Glomerular visceral epithelial cell (primary cell): ENCODE data around the gene CSF3R.

Source experiments
- DNase-seq: peaks from one replicate; pipeline ENCODE4 v3.0.0-alpha.2; 2016; ENCODE audit errors: extremely low spot score

Gene CSF3R

GRCh38 chr1:36482724-36483388 lies at the start of gene CSF3R:
CSF3R (minus strand) TSS chr1:36482913; CDS start chr1:36479496, 3,417 bp downstream.
- DNase-seq = no peak

DNA sequence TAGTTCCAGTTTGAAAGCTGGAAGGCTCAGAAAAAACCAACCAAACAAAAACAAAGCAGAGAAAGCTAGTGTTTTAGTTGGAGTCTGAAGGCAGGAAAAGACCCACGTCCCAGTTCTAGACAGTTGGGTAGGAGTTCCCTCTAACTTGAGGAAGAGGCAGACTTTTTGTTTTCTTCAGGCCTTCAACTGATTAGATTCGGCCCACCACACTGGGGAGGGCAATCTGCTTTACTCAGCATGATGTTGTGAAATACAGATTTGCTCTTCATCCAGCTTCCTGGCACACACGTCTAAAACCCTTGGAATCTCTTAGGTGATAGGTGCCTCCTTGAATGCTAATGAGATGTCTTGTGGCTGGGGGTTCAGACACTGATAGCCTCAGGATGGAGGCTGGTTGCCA lies 49.1 kb upstream of the CSF3R start:
- DNase-seq = no peak

GRCh38 chr1:36530791-36531190 lies 48.1 kb upstream of the CSF3R start:
- DNase-seq = no peak

DNA sequence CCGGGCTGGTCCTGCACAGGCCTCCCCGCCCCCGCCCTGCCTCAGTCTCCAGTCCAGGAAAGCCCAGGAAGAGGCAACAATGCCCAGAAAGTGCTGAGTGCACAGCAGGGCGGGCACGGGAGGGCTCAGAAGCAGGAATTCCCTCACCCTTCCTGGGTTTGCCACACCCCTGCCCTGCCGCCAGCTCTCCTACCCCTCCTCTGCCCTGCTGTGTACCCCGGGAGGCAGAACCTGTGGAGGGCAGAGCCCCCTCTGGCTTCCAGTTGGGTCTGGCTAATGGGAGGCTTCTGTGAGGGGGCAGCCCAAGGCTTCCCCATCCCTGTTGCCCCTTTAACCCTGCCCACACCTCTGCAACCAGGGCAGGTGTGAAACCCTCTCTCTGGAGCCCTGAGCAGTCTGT lies 47.5 kb upstream of the CSF3R start:
- DNase-seq = no peak

DNA sequence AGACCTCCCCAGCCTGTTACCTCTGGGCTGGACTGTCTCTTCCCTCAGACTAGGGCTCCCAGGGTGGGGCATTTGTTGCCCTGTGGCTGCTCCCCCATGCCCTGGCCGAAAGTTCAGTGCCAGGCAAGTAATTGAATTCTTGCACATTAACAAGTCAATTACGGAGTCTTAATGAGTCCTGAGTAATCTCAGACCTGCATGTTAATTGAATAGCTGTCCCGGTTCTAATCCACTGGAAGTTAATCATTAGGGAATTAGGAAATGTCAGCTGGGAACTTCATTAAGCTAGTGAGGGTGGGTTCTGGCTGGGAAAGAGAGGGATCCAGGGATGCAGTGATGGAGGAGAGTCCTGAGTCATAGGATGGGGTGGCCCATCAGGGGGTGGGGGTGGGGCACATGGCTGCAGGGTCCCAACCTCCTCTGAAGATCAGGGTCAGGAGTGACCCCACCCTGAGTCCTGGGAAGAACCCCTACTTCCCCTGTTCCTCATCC lies 47.1 kb upstream of the CSF3R start:
- DNase-seq = no peak

DNA sequence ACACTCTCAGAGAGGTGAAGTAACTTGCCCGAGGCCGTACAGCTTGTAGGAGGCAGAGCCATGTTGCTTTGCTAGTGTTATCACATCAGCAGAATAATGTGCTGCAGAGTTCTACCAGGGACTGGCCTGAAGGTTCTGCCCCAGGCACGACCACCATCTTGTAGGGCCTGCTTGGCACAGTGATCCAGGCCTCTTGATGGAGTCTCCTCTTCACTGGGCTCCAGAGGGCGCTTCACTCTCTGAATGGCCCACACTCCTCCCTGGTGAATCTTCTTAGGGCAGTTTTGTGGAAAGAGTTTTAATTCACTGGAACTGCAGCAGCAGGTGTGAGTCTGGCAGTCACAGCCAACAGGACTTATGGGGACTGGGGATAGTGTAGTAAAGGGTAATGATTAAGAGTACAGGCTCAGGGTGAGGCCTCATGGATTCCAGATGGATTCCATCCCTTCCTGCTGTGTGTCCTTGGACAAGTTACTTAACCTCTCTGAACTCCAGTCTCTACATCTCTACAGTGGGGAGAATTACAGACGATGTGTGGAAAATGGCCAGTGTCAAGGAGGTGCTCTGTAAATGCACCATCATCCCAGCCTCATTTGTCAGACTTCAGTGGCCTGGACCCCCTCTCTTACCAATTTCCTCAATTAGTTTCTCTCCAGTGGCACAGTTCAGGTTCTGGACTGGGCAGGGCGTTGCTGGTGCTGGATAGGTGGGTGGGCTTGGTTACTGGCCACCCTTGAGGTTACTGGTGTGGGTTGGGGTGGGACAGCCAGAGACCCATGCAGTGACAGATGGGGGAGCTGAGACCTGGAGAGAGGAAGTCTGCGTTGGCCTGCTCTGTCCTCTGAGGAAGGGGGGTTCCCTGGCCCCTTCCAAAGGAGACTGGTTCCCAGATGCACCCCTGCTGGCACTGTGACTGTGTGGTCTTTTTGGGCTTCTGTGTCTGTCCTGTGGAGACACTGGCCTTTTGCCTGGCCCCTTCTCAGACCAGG lies 45.9 kb upstream of the CSF3R start:
- no peak for DNase-seq

GRCh38 chr1:36525166-36525565 lies 42.5 kb upstream of the CSF3R start:
- DNase-seq = no peak

DNA sequence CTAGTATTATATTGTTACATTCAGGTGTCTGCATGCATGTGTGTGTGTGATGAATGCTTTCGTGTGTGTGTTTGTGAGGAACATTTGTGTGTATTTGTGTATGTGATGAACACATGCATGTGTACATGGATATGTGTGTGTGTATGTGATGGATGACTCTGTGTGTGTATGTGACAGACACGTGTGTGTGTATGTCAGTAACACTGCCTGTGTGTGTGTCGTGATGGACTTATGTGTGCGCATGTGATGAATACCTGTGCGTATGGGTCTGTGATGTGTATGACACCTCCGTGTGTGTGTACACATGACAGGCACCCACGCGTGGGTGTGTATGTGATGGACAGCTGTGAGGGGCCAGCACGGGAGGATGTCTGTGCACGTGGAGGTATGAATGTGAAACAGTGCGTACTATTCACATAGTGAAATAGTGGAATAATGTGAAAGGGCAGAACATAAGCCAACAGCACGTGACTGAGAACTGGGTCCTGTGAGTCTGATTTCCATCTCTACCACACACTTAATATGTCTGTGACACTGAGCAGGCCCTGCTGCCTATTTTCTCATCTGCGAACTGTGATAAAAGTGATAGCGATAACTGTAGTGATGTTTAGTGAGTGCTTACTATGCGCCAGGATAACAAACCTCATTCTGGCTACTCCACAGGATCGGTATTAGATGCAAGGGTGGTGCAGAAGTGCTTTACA lies 41.8 kb upstream of the CSF3R start:
- DNase-seq = no peak

GRCh38 chr1:36523850-36524249 lies 41.1 kb upstream of the CSF3R start:
- DNase-seq = no peak

- DNase-seq = no peak
Measured at GRCh38 chr1:36523230-36523495, 40.5 kb upstream of the CSF3R start.

GRCh38 chr1:36522461-36523229 lies 39.9 kb upstream of the CSF3R start:
- DNase-seq = no peak

GRCh38 chr1:36522021-36522420 lies 39.3 kb upstream of the CSF3R start:
- no peak for DNase-seq

DNA sequence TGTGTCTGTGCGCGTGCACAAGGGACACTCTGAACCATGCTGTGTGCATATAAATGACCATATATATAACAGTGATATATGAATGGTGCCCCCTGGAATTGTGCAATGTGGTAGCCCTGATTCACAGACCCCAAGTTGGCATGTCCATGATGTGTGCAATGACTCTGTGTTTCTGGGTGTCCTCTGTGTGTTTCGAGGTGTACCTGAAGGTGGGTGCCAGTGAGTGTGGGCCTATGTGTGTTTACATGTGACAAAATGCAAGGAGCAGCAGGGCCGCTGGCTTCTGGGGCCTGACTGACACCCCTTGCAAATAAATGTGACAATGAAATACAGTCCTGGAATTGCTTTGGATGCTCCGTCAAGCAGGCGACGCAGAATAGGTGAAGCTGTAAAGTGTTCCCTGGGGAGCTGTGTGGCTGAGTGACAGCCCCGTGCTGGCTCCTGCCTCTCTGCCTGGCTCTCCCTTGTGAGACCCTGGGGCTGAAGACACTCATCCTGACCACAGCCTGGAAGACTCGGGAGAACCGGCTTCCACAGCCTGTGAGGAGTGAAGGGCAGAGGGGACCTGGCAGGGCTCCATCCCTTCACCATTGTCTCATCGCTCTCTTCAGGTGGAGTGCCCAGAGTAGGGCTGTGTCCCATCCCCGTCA lies 38.2 kb upstream of the CSF3R start:
- no peak for DNase-seq

- no peak for DNase-seq
Measured at GRCh38 chr1:36520056-36520455, 37.3 kb upstream of the CSF3R start.

GRCh38 chr1:36517011-36517771 lies 34.5 kb upstream of the CSF3R start:
- DNase-seq = no peak

GRCh38 chr1:36516372-36517010 lies 33.8 kb upstream of the CSF3R start:
- peak; percentile 53 for DNase-seq

DNA sequence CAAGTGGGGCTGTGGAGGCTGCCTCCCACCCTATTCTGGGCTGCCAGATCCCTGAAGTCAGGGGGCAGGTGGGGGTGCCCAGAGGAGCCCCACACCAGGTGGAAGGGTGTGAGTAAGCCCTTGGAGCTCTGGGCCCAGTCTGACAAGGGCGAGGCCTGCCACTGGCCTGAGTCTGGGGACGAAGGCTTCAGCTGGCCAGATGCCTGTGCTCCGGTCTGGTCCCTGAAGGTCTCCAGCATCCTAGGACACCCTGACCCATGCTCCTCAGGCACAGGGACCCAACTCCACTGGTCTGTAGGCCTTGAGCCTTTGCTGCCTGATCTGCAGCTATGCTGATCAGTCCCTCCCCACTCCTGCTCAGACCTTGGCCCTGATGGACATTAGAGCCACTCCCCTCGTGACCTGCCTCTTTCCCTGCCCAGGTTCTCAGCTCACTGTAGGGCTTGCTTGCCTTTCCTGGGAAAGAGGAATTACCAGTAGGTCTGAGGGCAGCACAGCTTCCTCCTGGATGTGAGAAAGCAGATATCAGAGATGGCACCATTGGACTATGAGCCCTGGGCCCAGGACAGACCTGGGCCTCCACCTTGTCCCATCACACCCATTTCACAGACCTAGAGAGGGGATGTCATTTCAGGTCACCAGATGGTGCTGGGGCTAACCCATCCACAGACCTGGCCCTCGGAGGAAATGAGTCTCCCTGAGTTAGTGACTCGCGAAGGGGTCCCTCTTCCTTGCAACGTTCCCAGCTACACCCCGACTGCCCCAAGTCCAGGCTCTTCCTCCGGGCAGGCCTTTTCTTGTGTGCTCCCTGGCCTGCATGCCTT lies 32.8 kb upstream of the CSF3R start:
- DNase-seq = no peak

DNA sequence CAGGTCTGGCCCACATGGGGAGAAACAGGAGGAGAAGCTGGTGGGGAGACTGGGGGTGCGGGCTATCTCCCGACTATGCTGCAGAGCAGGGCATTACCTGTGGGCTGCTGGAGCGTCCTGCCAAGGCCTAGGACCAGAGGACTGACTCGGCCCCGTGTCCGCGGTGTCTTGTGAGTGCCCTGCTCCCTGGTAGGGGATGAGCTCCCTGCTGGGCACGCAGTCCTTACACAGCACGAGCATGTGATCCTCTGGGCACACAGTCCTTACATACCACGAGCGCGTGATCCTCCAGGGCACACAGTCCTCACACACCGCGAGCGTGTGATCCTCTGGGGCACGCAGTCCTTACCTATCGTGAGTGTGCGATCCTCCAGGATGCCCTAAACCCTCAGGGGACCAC lies 31.8 kb upstream of the CSF3R start:
- DNase-seq = no peak
